Left ventricle myocardium inferior (tissue), 1 donor: ENCODE data around the gene GPR42. TPM values are rescaled to one million over a fixed set of nuclear protein-coding genes. Genes with fewer than 3 reads are reported as not detected.
A peak's percentile ranks its signal among the peaks of the same experiment; 100 is the strongest.
"Not testable (repeated sequence)": the region's sequence is repeated elsewhere in the genome, so short reads cannot be mapped to it uniquely, and the experiment has no call there.

Source experiments
- DNase-seq: peaks from one replicate; pipeline ENCODE4 v3.0.0-alpha.2; 2020
- H3K27ac ChIP-seq: fragments of 200-600 bp; replicated peaks from 2 replicates; pipeline ENCODE4 v1.8.0; 2021
- H3K27me3 ChIP-seq: fragments of 200-600 bp; 2 replicates; pipeline ENCODE4 v1.8.0; 2021; ENCODE audit warnings: low read depth
- H3K36me3 ChIP-seq: fragments of 200-600 bp; 2 replicates; pipeline ENCODE4 v1.8.0; 2021
- H3K4me1 ChIP-seq: fragments of 200-600 bp; 2 replicates; pipeline ENCODE4 v1.8.0; 2021
- H3K4me3 ChIP-seq: fragments of 200-600 bp; 2 replicates; pipeline ENCODE4 v1.8.0; 2021; ENCODE audit warnings: mild to moderate bottlenecking, moderate library complexity
- H3K9me3 ChIP-seq: fragments of 200-600 bp; replicated peaks from 2 replicates; pipeline ENCODE4 v1.8.0; 2021
- intact Hi-C: fragments of 100-400 bp; cut with micrococcal nuclease; formaldehyde crosslinking; loops from one replicate; pipeline ENCODE4 v1.11.0; 2022
- total RNA-seq: library from RNA; stranded (reverse); fragmentation: NEBNext Ultra II Directional; extraction: Animal tissue kit (Norgen Biotek cat#: 25700); gene quantifications from one replicate; pipeline ENCODE4 v1.2.1, GENCODE V29; 2021
- TF ChIP-seq, protein P1 (sequence below): fragments of 200-600 bp; IDR thresholded peaks from 2 replicates; pipeline ENCODE4 v1.8.0; 2021; ENCODE audit warnings: antibody characterized with exemption, mild to moderate bottlenecking, borderline replicate concordance
- donor health status: DM: no; HTN: yes; CAD: no; lungs with severe emphysema.

Gene GPR42
- total RNA-seq, 1 donor from 2014 or later: not detected

GRCh38 chr19:35373492-35373891 lies 2.6 kb downstream of the GPR42 start:
- H3K27me3 ChIP-seq: peaks cover 12% of the 10 kb centered on the region
- H3K27ac ChIP-seq: no peak overlapping the region
- TF ChIP-seq, protein P1, sequence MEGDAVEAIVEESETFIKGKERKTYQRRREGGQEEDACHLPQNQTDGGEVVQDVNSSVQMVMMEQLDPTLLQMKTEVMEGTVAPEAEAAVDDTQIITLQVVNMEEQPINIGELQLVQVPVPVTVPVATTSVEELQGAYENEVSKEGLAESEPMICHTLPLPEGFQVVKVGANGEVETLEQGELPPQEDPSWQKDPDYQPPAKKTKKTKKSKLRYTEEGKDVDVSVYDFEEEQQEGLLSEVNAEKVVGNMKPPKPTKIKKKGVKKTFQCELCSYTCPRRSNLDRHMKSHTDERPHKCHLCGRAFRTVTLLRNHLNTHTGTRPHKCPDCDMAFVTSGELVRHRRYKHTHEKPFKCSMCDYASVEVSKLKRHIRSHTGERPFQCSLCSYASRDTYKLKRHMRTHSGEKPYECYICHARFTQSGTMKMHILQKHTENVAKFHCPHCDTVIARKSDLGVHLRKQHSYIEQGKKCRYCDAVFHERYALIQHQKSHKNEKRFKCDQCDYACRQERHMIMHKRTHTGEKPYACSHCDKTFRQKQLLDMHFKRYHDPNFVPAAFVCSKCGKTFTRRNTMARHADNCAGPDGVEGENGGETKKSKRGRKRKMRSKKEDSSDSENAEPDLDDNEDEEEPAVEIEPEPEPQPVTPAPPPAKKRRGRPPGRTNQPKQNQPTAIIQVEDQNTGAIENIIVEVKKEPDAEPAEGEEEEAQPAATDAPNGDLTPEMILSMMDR: no peak
- no peaks in the 10 kb centered on the region for H3K4me1 ChIP-seq
- no peak overlapping the region for H3K4me3 ChIP-seq
- intact Hi-C loops: no loop called here
- H3K9me3 ChIP-seq: peaks cover 3% of the 10 kb centered on the region
- H3K36me3 ChIP-seq: no peaks in the 10 kb centered on the region
- DNase-seq: no peak

DNA sequence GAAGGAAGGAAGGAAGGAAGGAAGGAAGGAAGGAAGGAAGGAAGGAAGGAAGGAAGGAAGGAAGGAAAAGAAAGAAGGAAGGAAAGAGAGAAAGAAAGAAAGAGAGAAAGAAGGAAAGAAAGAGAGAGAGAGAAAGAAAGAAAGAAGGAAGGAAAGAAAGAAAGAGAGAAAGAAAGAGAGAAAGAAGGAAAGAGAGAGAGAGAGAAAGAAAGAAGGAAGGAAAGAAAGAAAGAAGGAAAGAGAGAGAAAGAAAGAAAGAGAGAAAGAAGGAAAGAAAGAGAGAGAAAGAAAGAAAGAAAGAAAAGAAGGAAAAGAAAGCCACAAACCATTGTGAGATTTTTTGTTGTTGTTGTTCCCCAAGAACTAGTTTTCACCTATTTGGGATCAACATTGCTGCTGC lies 3.2 kb downstream of the GPR42 start:
- H3K9me3 ChIP-seq, intact Hi-C loops, H3K4me3 ChIP-seq, H3K27ac ChIP-seq, H3K36me3 ChIP-seq, H3K4me1 ChIP-seq, DNase-seq: not testable (repeated sequence)
- H3K27me3 ChIP-seq: peaks cover 12% of the 10 kb centered on the region

- H3K27me3 ChIP-seq: peaks cover 12% of the 10 kb centered on the region
- no peak for DNase-seq
- H3K4me1 ChIP-seq: peaks cover 8% of the 10 kb centered on the region
- H3K27ac ChIP-seq: no peak overlapping the region
- H3K36me3 ChIP-seq: no peaks in the 10 kb centered on the region
- TF ChIP-seq, protein P1: no peak
- H3K4me3 ChIP-seq: no peak overlapping the region
- intact Hi-C loops: no loop called here
- H3K9me3 ChIP-seq: no peaks in the 10 kb centered on the region
These were observed 4.8 kb downstream of the GPR42 start for GRCh38 chr19:35375505-35376307.

GRCh38 chr19:35377656-35378055 lies 6.8 kb downstream of the GPR42 start:
- H3K9me3 ChIP-seq: no peaks in the 10 kb centered on the region
- H3K27ac ChIP-seq: peak overlapping the region; percentile 63
- peaks cover 14% of the 10 kb centered on the region for H3K27me3 ChIP-seq
- DNase-seq: peak; percentile 36
- intact Hi-C loops: no loop called here
- H3K36me3 ChIP-seq: no peaks in the 10 kb centered on the region
- no peak overlapping the region for H3K4me3 ChIP-seq
- TF ChIP-seq, protein P1: no peak
- peaks cover 12% of the 10 kb centered on the region for H3K4me1 ChIP-seq

- no peaks in the 10 kb centered on the region for H3K9me3 ChIP-seq
- intact Hi-C loops: no loop called here
These were observed 7.5 kb downstream of the GPR42 start for GRCh38 chr19:35378356-35378755.

DNA sequence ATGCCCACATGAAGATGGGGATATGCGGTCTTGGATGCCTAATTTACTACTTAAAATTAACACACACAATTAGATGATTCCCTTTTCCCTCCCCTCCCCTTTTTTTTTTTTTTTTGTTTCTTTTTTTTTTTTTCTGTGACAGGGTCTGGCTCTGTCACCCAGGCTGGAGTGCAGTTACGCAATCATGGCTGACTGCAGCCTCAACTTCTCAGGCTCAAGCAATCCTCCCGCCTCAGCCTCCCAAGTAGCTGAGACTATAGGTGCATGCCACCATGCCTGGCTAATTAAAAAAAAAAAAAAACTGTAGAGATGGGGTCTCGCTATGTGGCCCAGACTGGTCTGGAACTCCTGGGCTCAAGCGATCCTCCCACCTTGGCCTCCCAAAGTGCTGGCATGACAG lies 8.7 kb downstream of the GPR42 start:
- intact Hi-C loops, H3K36me3 ChIP-seq, DNase-seq, H3K9me3 ChIP-seq, H3K4me3 ChIP-seq: not testable (repeated sequence)
- Histone ChIP-seq H3K4me1 (peaks cover 12% of the 10 kb centered on the region), H3K27ac (peak overlapping the region; percentile 33), H3K27me3 (peaks cover 17% of the 10 kb centered on the region)

More at GRCh38 chr19:35378356-35378755, 7.5 kb downstream of the GPR42 start:
- H3K27me3 ChIP-seq: peaks cover 17% of the 10 kb centered on the region
- H3K27ac ChIP-seq: peak overlapping the region; percentile 42
- no peaks in the 10 kb centered on the region for H3K36me3 ChIP-seq
- no peak for DNase-seq
- no peak overlapping the region for H3K4me3 ChIP-seq
- TF ChIP-seq, protein P1: no peak
- peaks cover 12% of the 10 kb centered on the region for H3K4me1 ChIP-seq
